ENCODE measurements around the gene HSPD1.

DNA sequence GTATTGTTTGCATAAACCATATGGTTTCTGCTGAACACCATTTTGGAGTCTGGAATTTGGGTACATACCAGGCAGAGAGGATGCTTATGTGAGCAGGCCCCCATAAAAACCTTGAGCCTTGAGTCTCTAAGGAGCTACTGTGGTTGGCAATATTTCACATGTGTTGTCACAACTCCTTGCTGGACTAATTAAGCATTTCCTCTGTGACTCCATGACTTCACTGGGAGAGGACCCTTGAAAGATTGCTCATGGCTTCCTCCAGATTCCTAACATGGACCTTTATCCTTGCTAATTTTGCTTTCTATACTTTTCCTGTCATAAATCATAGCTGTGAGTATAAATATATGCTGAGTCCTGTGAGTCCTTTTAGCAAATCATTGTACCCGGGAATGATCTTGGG is 53.9 kb downstream of the HSPD1 start:
- TF ChIP-seq CTCF (IDR thresholded peaks at IDR 0.05; ENCODE audit: low read length): no peak
- TF ChIP-seq EZH2 (optimal IDR thresholded peaks at IDR 0.05; ENCODE audit: low read depth, low read length): no peak
